Brain microvascular endothelial cell (primary cell): ENCODE results near the gene ERP29.
"Not testable (repeated sequence)": the region's sequence is repeated elsewhere in the genome, so short reads cannot be mapped to it uniquely, and the experiment has no call there.

Experiments
- DNase-seq: peaks from one replicate; pipeline ENCODE4 v3.0.0-alpha.2; 2020
- H3K27ac ChIP-seq: fragments of 250-450 bp; sonication (Bioruptor Pico); 2 replicates; pipeline ENCODE4 v1.5.1; 2020; ENCODE audit warnings: mild to moderate bottlenecking, moderate library complexity
- H3K27me3 ChIP-seq: fragments of 250-450 bp; sonication (Bioruptor Pico); replicated peaks from 2 replicates; pipeline ENCODE4 v1.5.1; 2020; ENCODE audit warnings: mild to moderate bottlenecking
- H3K36me3 ChIP-seq: fragments of 250-450 bp; sonication (Bioruptor Pico); replicated peaks from 2 replicates; pipeline ENCODE4 v1.5.1; 2020; ENCODE audit warnings: mild to moderate bottlenecking
- H3K4me3 ChIP-seq: 2 replicates; pipeline ENCODE4 v1.5.1; 2011; ENCODE audit warnings: low read depth, mild to moderate bottlenecking, control low read depth, low read length, moderate library complexity
- CTCF ChIP-seq: IDR thresholded peaks from 2 replicates; pipeline ENCODE4 v1.5.1; 2011; ENCODE audit warnings: low read depth, mild to moderate bottlenecking, moderate library complexity, low read length, control low read depth, inconsistent platforms; ENCODE audit errors: missing control alignments
- in situ Hi-C: cut with HindIII; loops from 2 replicates; pipeline ENCODE4 v1.10.0; 2017; ENCODE audit warnings: low sequenced_read_pairs, low pct_ligation_motif_present

ERP29 gene

GRCh38 chr12:112007945-112008344 lies 5.3 kb upstream of the ERP29 start:
- no peak for TF ChIP-seq CTCF
- no peak for DNase-seq
- H3K36me3 ChIP-seq = no peaks in the 10 kb centered on the region
- in situ Hi-C loops = no loop called here
- no peak overlapping the region for H3K4me3 ChIP-seq
- H3K27me3 ChIP-seq = no peaks in the 10 kb centered on the region
- H3K27ac ChIP-seq = no peak overlapping the region

GRCh38 chr12:112008918-112009317 lies 4.3 kb upstream of the ERP29 start:
- in situ Hi-C loops = no loop called here
- H3K4me3 ChIP-seq = no peak overlapping the region
- no peaks in the 10 kb centered on the region for H3K36me3 ChIP-seq
- no peak overlapping the region for H3K27ac ChIP-seq
- no peak for TF ChIP-seq CTCF
- no peak for DNase-seq
- H3K27me3 ChIP-seq = no peaks in the 10 kb centered on the region

GRCh38 chr12:112009596-112009995 lies 3.6 kb upstream of the ERP29 start:
- DNase-seq, H3K27ac ChIP-seq, H3K4me3 ChIP-seq, in situ Hi-C loops, H3K27me3 ChIP-seq, H3K36me3 ChIP-seq: not testable (repeated sequence)

- in situ Hi-C loops = no loop called here
- H3K27ac ChIP-seq = no peak overlapping the region
- no peak for DNase-seq
- no peak for TF ChIP-seq CTCF
- no peak overlapping the region for H3K4me3 ChIP-seq
- no peaks in the 10 kb centered on the region for H3K36me3 ChIP-seq
- no peaks in the 10 kb centered on the region for H3K27me3 ChIP-seq
These were observed 2.5 kb upstream of the ERP29 start for GRCh38 chr12:112010415-112011344.

- no peak for TF ChIP-seq CTCF
- in situ Hi-C loops = no loop called here
- peaks cover 2% of the 10 kb centered on the region for H3K36me3 ChIP-seq
- H3K27me3 ChIP-seq = no peaks in the 10 kb centered on the region
- H3K27ac ChIP-seq = no peak overlapping the region
- peak overlapping the region; percentile 79 for H3K4me3 ChIP-seq
- no peak for DNase-seq
These were observed 1.5 kb upstream of the ERP29 start for GRCh38 chr12:112011685-112012084.

GRCh38 chr12:112013601-112014402 lies 576 bp downstream of the ERP29 start:
- Histone ChIP-seq H3K36me3 (peaks cover 2% of the 10 kb centered on the region), H3K27me3 (no peaks in the 10 kb centered on the region), H3K4me3 (peak overlapping the region; percentile 91), H3K27ac (peak overlapping the region; percentile 79)
- DNase-seq = peak; percentile 82
- in situ Hi-C loops = no loop called here
- no peak for TF ChIP-seq CTCF
